Measurements from ENCODE around the gene HAUS7. TPM values are rescaled to one million over a fixed set of nuclear protein-coding genes. Genes with fewer than 3 reads are reported as not detected.

Gene HAUS7
- total RNA-seq, 1 experiment from 2014 or later = 46.5 TPM

GRCh38 chrX:153502796-153503195 is 32.4 kb upstream of the HAUS7 start:
- Mint-ChIP-seq H3K27ac (no peak overlapping the region), H3K27me3 (ENCODE audit: low read depth) (no peaks in the 10 kb centered on the region), H3K4me1 (no peaks in the 10 kb centered on the region), H3K4me3 (no peak overlapping the region), H3K36me3 (no peaks in the 10 kb centered on the region), H3K9me3 (peaks cover 6% of the 10 kb centered on the region; the same call in 1 of the 2 replicates)
- ChIA-PET POLR2A (no interaction called here), CTCF (no interaction called here)
- TF ChIP-seq CREM (CRISPR knock-in tag; IDR thresholded peaks at IDR 0.05) (no peak), HMGXB4 (CRISPR knock-in tag; IDR thresholded peaks at IDR 0.05) (no peak), AFF4 (CRISPR knock-in tag; IDR thresholded peaks at IDR 0.05; ENCODE audit: borderline replicate concordance) (no peak), CBFB (CRISPR knock-in tag; IDR thresholded peaks at IDR 0.05; ENCODE audit: low read depth) (no peak), ATF2 (CRISPR knock-in tag; IDR thresholded peaks at IDR 0.05; ENCODE audit: borderline replicate concordance, low read depth) (no peak), FOXJ3 (CRISPR knock-in tag; IDR thresholded peaks at IDR 0.05; ENCODE audit: borderline replicate concordance) (no peak), FOXK1 (CRISPR knock-in tag; IDR thresholded peaks at IDR 0.05) (no peak), GRHL2 (CRISPR knock-in tag; IDR thresholded peaks at IDR 0.05; ENCODE audit: insufficient replicate concordance, severe bottlenecking) (no peak)
- DNase-seq (ENCODE audit: low spot score) (no peak), ATAC-seq (no peak)

GRCh38 chrX:153502131-153502530 is 31.8 kb upstream of the HAUS7 start:
- H3K36me3 Mint-ChIP-seq = no peaks in the 10 kb centered on the region
- CTCF ChIA-PET = no interaction called here
- no peak overlapping the region for H3K4me3 Mint-ChIP-seq
- DNase-seq (ENCODE audit: low spot score) (no peak), ATAC-seq (no peak)
- POLR2A ChIA-PET = no interaction called here
- H3K27ac Mint-ChIP-seq = no peak overlapping the region
- no peaks in the 10 kb centered on the region for H3K4me1 Mint-ChIP-seq
- peaks cover 6% of the 10 kb centered on the region; the same call in 1 of the 2 replicates for H3K9me3 Mint-ChIP-seq
- H3K27me3 Mint-ChIP-seq (ENCODE audit: low read depth) = no peaks in the 10 kb centered on the region
- no peak for TF ChIP-seq CDX4 (CRISPR knock-in tag; IDR thresholded peaks at IDR 0.05; ENCODE audit: borderline replicate concordance)
- TF ChIP-seq TEAD1 (CRISPR knock-in tag; IDR thresholded peaks at IDR 0.05) = no peak
- TF ChIP-seq NR3C1 (CRISPR knock-in tag; conservative IDR thresholded peaks at IDR 0.05; ENCODE audit: low read depth) = no peak
- no peak for TF ChIP-seq NR2C2 (CRISPR knock-in tag; IDR thresholded peaks at IDR 0.05)
- no peak for TF ChIP-seq AFF4 (CRISPR knock-in tag; IDR thresholded peaks at IDR 0.05; ENCODE audit: borderline replicate concordance)
- no peak for TF ChIP-seq STAT6 (CRISPR knock-in tag; conservative IDR thresholded peaks at IDR 0.05; ENCODE audit: low read depth)
- no peak for TF ChIP-seq ZNF138 (CRISPR knock-in tag; conservative IDR thresholded peaks at IDR 0.05)
- TF ChIP-seq ZNF671 (CRISPR knock-in tag; IDR thresholded peaks at IDR 0.05) = no peak
- no peak for TF ChIP-seq TEAD4 (CRISPR knock-in tag; IDR thresholded peaks at IDR 0.05)
- no peak for TF ChIP-seq NFATC4 (CRISPR knock-in tag; IDR thresholded peaks at IDR 0.05)
- no peak for TF ChIP-seq ZNF121 (CRISPR knock-in tag; IDR thresholded peaks at IDR 0.05)

All from WTC11 (cell line).